HG03575 (cell line): ENCODE data around the gene TRPC6.

Experiments
- ATAC-seq: cut with Tn5 transposase; IDR thresholded peaks from one replicate; pipeline ENCODE4 v1.9.1; 2021; ENCODE audit not compliant: unreplicated experiment, insufficient number of reproducible peaks, low FRiP score; ENCODE audit errors: extremely low read depth

Gene TRPC6

DNA sequence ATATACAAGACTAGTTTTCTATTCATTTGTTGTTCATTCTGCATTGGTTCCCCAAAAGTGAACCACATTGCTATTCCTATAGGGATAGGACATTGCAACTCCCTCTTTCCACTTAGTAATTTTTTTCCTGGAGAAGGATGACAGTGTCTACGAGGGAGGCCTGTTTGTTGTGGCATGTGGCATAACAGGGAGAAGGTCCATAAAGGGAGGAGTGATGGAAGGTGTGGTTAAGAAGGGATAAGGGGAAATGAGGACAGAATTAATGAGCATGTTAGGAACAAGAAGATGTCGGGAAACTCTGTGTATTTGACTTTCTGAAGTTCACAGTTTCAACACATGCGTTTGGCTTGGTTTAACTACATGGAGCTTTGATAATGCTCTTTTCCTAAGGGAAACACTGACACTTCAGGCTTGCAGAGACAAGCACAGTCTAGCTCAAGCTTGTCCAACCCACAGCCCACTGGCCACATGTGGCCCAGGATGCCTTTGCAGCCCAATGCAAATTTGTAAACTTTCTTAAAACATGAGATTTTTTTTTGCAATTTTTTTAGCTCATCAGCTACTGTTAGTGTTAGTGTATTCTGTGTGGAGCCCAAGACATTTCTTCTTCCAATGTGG lies 149.7 kb downstream of the TRPC6 start:
- no peak for ATAC-seq

GRCh38 chr11:101433151-101433550 lies 150.7 kb downstream of the TRPC6 start:
- no peak for ATAC-seq

- no peak for ATAC-seq
Observed at GRCh38 chr11:101429703-101430540, 153.9 kb downstream of the TRPC6 start.

DNA sequence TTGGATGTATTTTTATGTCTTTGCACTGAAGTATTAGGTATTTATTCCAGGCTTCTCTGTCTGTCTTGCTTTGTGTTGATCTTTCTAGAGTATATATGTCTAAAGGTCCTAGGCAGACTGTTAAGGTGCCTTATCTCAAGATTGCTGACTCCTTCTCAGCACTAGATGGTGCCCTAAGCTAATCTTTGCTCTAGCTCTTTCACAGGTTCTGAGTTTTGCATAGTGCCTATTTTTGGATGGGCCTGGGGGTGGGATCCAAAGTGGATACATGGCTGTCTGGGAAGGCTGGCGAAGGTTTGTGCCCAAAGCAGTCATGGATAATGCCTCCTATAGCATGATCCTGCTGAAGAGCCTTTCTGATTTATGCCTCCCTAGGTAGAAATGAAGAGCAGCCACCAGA lies 154.9 kb downstream of the TRPC6 start:
- ATAC-seq, result no peak

DNA sequence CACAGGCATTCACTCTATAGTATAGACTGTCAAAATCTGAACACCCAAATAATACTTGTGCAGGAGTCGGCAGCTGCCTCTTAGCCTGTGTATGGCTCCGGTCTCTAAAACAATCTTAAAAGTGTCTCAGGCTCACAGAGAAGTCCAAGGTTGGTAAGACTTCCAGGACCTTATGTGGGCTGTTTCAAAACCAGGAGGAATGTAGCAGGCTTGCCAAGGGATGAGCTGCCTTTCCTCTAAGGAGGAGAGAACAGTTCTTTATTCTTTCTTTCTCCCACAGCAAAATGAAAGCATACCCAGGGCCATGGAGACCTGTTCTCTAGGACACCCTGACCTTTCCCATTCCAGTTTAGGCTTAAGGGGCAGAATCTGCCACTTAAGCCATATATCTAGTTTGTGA lies 176.5 kb downstream of the TRPC6 start:
- ATAC-seq, result no peak
